GM19099 (cell line): Measurements from ENCODE around the gene TAGAP.

Experiments
- POLR2A ChIP-seq: IDR thresholded peaks from 3 replicates; pipeline ENCODE4 v1.6.1; 2011; ENCODE audit warnings: low read depth; ENCODE audit not compliant: insufficient read length; ENCODE audit errors: extremely low read depth

The TAGAP gene

GRCh38 chr6:159061805-159062563 lies 17.2 kb upstream of the TAGAP start:
- TF ChIP-seq POLR2A: no peak

DNA sequence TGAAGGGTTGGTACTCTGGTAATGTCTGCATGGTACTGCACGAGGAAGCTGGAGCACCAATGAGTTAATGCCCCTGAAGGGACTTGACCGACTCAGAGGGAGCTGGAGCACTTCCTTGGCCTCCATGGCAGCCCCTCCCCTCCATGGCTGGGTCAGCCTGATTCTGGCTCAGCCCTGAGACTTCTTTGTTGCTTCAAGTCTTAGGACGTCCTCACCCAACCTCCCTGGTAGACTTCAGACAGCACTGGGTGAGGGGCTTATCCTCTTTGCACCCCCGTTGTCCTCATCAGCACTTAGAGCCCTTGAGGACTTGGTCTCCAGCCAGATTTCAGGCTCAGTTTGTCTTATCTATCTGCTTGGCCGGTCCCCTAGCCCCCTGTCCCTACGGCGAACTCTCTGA lies 16.4 kb upstream of the TAGAP start:
- TF ChIP-seq POLR2A: no peak

GRCh38 chr6:159059885-159060506 lies 15.2 kb upstream of the TAGAP start:
- no peak for TF ChIP-seq POLR2A

- no peak for TF ChIP-seq POLR2A
Observed at GRCh38 chr6:159059141-159059540, 14.3 kb upstream of the TAGAP start.

- no peak for TF ChIP-seq POLR2A
Observed at GRCh38 chr6:159056899-159057298, 12.1 kb upstream of the TAGAP start.

DNA sequence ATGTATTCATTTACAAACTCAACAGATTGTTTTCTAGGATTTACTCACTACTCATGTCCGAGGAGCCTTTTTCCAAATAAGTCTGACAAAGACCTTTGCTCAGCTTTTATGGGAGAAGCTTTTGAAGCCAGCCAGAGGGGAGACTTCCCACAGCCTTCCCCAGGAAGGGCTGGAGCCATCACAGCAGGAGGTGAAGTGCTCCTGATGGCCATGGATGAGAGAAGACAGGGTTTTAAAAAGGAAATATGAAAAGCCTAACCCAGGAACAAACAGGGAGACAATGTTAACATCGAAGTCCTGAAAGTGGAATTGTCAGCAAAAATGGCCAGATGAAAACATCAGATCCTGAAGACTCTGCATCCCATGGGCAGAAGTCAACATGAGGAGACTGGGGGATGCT lies 11.6 kb upstream of the TAGAP start:
- TF ChIP-seq POLR2A: no peak

GRCh38 chr6:159056003-159056402 lies 11.2 kb upstream of the TAGAP start:
- TF ChIP-seq POLR2A: no peak

DNA sequence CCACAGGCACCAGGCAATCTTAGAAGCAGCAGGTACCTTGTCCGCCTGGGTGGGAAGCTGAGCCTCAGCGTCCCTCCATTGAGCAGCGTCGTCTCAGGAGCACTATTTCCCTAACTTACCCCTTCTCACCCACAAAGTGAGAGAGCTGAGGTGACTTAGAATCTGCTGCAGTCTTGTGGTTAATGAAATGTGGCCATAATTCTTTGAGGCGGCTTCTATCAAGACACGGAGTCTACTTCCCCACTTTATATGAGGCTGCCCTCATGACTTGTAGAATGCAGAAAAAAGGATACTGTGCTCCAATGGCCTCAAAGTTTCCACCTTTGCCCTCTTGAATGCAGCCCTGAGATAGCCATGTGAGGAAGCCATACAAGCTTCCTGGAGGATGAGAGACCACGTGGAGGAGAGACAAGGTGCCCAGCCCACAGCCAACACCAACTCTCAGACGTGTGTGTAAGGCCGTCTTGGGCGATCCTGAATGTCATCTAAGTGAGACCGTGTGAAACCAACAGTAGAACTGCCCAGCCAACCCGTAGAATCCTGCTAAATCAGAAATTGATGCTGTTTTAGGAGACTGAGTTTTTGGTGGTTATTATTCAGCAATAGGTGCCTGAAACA lies 9.1 kb upstream of the TAGAP start:
- no peak for TF ChIP-seq POLR2A

GRCh38 chr6:159052720-159053119 lies 7.9 kb upstream of the TAGAP start:
- TF ChIP-seq POLR2A: no peak

- no peak for TF ChIP-seq POLR2A
Observed at GRCh38 chr6:159047891-159048685, 3.3 kb upstream of the TAGAP start.

DNA sequence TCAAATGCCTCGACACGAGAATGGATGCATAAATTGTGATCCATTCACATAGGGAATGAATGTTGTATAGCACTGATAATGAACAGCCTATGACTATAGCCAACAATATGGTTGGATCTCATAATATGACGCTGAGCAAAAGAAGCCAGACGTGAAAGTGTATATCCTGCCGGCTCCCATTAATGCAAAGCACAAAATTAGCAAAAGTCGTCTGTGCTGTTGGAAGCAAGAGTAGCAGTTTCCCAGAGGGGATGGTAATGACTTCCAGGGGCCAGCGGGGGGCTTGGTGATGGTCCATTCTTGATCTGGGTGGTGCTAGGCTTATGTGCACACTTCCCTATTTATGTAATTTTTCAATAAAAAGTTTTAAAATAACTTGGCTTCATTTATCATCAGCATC lies 1.0 kb upstream of the TAGAP start:
- TF ChIP-seq POLR2A: no peak

GRCh38 chr6:159043947-159044346 lies 844 bp downstream of the TAGAP start:
- TF ChIP-seq POLR2A: no peak

DNA sequence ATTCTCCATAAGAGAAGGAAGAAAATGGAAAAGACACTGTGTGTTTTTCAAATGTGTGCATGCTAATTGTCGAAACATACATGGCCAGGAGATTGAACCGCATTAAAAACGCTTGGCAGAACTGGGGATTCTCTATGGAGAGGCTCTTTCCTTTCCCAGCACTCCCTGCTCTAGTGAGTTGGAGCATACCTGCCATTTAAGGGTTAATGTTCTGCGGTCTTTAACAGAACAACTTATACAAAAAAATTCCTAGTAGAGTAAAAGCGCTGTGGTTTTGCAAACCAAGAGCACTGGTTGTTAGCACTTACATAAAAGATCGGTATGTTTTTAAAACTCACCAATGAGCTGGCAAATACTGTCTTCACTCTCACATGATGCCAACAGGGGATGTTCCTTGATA lies 1.5 kb downstream of the TAGAP start:
- no peak for TF ChIP-seq POLR2A

GRCh38 chr6:159042826-159043181 lies 2.0 kb downstream of the TAGAP start:
- no peak for TF ChIP-seq POLR2A
